GM23248 (cell line): ENCODE results near the gene ARMC7. TPM values are rescaled to one million over a fixed set of nuclear protein-coding genes. Genes with fewer than 3 reads are reported as not detected.
"Not testable (repeated sequence)": the region's sequence is repeated elsewhere in the genome, so short reads cannot be mapped to it uniquely, and the experiment has no call there.

Experiments
- DNase-seq: peaks from one replicate; pipeline ENCODE4 v3.0.0-alpha.2; 2015
- H2AFZ ChIP-seq: fragments of 200-600 bp; sonication (generic); 2 replicates; pipeline ENCODE4 v1.6.1; 2016; ENCODE audit warnings: antibody characterized with exemption
- H3F3A ChIP-seq: fragments of 200-600 bp; sonication (generic); 2 replicates; pipeline ENCODE4 v1.6.1; 2016; ENCODE audit warnings: mild to moderate bottlenecking, antibody characterized with exemption, mixed run types; ENCODE audit not compliant: insufficient read depth
- H3K27ac ChIP-seq: fragments of 200-600 bp; sonication (generic); 2 replicates; pipeline ENCODE4 v1.5.1; 2016; ENCODE audit warnings: mild to moderate bottlenecking
- H3K27me3 ChIP-seq: fragments of 200-600 bp; sonication (generic); replicated peaks from 2 replicates; pipeline ENCODE4 v1.6.1; 2016; ENCODE audit warnings: mild to moderate bottlenecking; ENCODE audit not compliant: insufficient read depth
- H3K36me3 ChIP-seq: fragments of 200-600 bp; sonication (generic); 2 replicates; pipeline ENCODE4 v1.6.1; 2016; ENCODE audit warnings: low read depth, mild to moderate bottlenecking
- H3K4me1 ChIP-seq: fragments of 200-600 bp; sonication (generic); 2 replicates; pipeline ENCODE4 v1.6.1; 2016; ENCODE audit warnings: mild to moderate bottlenecking; ENCODE audit not compliant: insufficient read depth
- H3K4me2 ChIP-seq: fragments of 200-600 bp; sonication (generic); one replicate; pipeline ENCODE4 v1.6.1; 2016; ENCODE audit warnings: mild to moderate bottlenecking; ENCODE audit not compliant: unreplicated experiment
- H3K4me3 ChIP-seq: fragments of 200-600 bp; sonication (generic); 2 replicates; pipeline ENCODE4 v1.5.1; 2016; ENCODE audit warnings: mild to moderate bottlenecking
- H3K79me2 ChIP-seq: fragments of 200-600 bp; sonication (generic); 2 replicates; pipeline ENCODE4 v1.6.1; 2016; ENCODE audit warnings: mild to moderate bottlenecking; ENCODE audit not compliant: insufficient read depth
- H3K9ac ChIP-seq: fragments of 200-600 bp; sonication (generic); 2 replicates; pipeline ENCODE4 v1.6.1; 2016; ENCODE audit warnings: mild to moderate bottlenecking
- H3K9me2 ChIP-seq: fragments of 200-600 bp; sonication (generic); 2 replicates; pipeline ENCODE4 v1.6.1; 2016; ENCODE audit warnings: mixed run types, mild to moderate bottlenecking, moderate library complexity; ENCODE audit not compliant: insufficient read depth
- H3K9me3 ChIP-seq: fragments of 200-600 bp; sonication (generic); one replicate; pipeline ENCODE4 v1.6.1; 2017; ENCODE audit warnings: low read depth
- H4K20me1 ChIP-seq: fragments of 200-600 bp; sonication (generic); 2 replicates; pipeline ENCODE4 v1.6.0; 2016; ENCODE audit not compliant: insufficient read depth
- EZH2 ChIP-seq: fragments of 200-600 bp; sonication (generic); IDR thresholded peaks from 2 replicates; pipeline ENCODE4 v1.6.1; 2018; ENCODE audit warnings: antibody characterized with exemption, mild to moderate bottlenecking; ENCODE audit not compliant: insufficient read depth, poor library complexity, severe bottlenecking
- EZH2phosphoT487 ChIP-seq: fragments of 200-600 bp; sonication (generic); IDR thresholded peaks from 2 replicates; pipeline ENCODE4 v1.6.1; 2018; ENCODE audit warnings: antibody characterized with exemption, moderate library complexity, mild to moderate bottlenecking, low read depth; ENCODE audit not compliant: insufficient read depth
- WGBS, 2 experiments: methylation state at CpG; one replicate each; pipeline ENCODE4 v1.1.6; 2015 to 2017; ENCODE audit warnings: low lambda C conversion rate in 2 of 2, low coverage in 1 of 2; ENCODE audit errors: missing lambda C conversion rate in 2 of 2; 5-methylcytosine and 5-hydroxymethylcytosine counted together
- in situ Hi-C: fragments of 300-500 bp; cut with MboI; formaldehyde crosslinking; loops from 2 replicates; pipeline ENCODE4 v1.15.0; 2020
- polyA plus RNA-seq: library from polyadenylated mRNA; unstranded; fragments of >200 nt; fragmentation: Nextera tagmentation; extraction: Ambion mirVana; gene quantifications from 2 replicates; pipeline ENCODE4 v1.2.1, GENCODE V29; 2016
- total RNA-seq: library from RNA; depleted of rRNA; stranded (reverse); fragments of >200 nt; shearing (Covaris generic); gene quantifications from 2 replicates; pipeline ENCODE4 v1.2.3, GENCODE V29; 2014

ARMC7 gene
- total and polyA plus RNA-seq, 2 experiments from 2014 or later = 1.3 to 9.8 TPM

DNA sequence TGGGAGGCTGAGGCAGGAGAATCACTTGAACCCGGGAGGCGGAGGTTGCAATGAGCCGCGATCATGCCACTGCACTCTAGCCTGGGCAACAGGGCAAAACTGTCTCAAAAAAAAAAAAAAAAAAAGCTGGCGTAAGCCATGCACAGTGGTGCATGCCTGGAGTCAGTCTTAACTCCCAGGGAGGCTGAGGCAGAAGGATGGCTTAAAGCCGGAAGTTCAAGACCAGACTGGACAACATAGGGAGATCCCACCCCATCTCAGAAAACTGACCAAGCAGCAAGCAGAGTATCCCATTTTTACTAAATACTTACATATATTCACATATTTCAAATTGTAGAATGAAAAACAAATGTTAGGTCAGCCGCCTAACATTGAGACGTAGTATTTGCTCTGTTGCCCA is 17.2 kb downstream of the ARMC7 start:
- TF ChIP-seq EZH2phosphoT487 = no peak
- TF ChIP-seq EZH2 = no peak
- H3K4me1 ChIP-seq = no peaks in the 10 kb centered on the region
- no peak overlapping the region for H2AFZ ChIP-seq
- WGBS, 2 experiments = 98% methylated on average over 8 of the region's 8 CpGs
- H4K20me1 ChIP-seq = no peaks in the 10 kb centered on the region
- in situ Hi-C loops = no loop called here
- H3K9me3 ChIP-seq = no peaks in the 10 kb centered on the region
- no peak overlapping the region for H3K4me2 ChIP-seq
- H3K4me3 ChIP-seq = no peak overlapping the region
- no peak overlapping the region for H3K27ac ChIP-seq
- H3K36me3 ChIP-seq = no peaks in the 10 kb centered on the region
- H3K79me2 ChIP-seq = 0 out of 2 replicates have a peak, but pooled peaks cover 10% of the 10 kb centered on the region
- no peaks in the 10 kb centered on the region for H3K9me2 ChIP-seq
- no peak overlapping the region for H3K9ac ChIP-seq
- no peaks in the 10 kb centered on the region for H3K27me3 ChIP-seq
- no peaks in the 10 kb centered on the region for H3F3A ChIP-seq
- DNase-seq = no peak

DNA sequence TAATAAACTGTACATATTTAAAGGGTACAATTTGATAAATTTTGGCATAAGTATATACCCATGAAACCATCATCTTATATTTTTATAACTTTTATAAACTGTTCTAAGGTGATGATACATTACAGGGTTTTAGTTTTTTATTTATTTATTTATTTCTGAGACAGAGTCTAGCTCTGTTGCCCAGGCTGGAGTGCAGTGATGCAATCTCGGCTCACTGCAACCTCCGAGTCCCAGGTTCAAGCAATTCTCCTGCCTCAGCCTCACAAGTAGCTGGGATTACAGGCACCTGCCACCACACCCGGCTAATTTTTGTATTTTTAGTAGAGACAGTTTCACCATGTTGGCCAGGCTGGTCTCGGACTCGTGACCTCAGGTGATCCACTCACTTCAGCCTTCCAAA is 18.2 kb downstream of the ARMC7 start:
- H3K4me2 ChIP-seq, in situ Hi-C loops, DNase-seq, H3K27ac ChIP-seq, H3K4me3 ChIP-seq, H3K27me3 ChIP-seq, H3K9me2 ChIP-seq, H3K9me3 ChIP-seq, H4K20me1 ChIP-seq, H3K9ac ChIP-seq, H3K4me1 ChIP-seq, H2AFZ ChIP-seq, H3K36me3 ChIP-seq, H3F3A ChIP-seq: not testable (repeated sequence)
- 86 to 91% methylated on average over 5 of the region's 5 CpGs for WGBS, 2 experiments
- H3K79me2 ChIP-seq = peaks cover 17% of the 10 kb centered on the region; the same call in 1 of the 2 replicates

DNA sequence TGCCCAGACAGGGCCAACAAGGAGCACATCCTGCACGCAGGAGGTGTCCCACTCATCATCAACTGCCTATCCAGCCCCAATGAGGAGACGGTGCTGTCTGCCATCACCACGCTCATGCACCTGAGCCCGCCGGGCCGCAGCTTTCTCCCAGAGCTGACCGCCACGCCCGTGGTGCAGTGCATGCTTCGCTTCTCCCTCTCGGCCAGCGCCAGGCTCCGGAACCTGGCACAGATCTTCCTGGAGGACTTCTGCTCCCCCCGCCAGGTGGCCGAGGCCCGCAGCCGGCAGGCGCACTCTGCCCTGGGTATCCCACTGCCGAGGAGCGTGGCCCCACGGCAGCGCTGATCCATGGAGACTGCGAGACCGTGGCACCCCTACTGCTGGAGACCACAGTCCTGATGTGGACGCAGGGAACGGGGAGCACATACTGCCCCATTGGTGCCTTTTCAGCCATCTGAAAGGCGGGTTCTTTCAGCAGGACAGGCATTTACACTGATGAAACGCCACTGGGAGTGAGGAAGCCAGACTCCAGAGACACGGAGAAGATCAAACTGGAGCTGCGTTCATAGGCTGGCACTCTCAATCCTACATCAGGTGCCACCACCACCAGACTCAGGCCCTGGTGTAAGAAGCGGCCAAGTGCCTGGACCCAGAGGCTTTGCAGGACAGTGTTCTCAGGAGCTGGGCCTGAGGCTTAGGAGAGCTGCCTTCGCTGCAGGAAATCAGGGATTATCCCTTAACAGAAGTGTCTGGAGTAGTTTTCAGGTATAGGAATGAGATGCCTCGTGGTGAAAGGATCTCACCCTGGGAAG is 19.1 kb downstream of the ARMC7 start:
- TF ChIP-seq EZH2 = no peak
- TF ChIP-seq EZH2phosphoT487 = no peak
- Histone ChIP-seq H4K20me1 (no peaks in the 10 kb centered on the region), H3K36me3 (no peaks in the 10 kb centered on the region), H2AFZ (no peak overlapping the region), H3K9me2 (no peaks in the 10 kb centered on the region), H3K9ac (no peak overlapping the region), H3K4me1 (no peaks in the 10 kb centered on the region), H3F3A (peaks cover 8% of the 10 kb centered on the region), H3K79me2 (peaks cover 20% of the 10 kb centered on the region; the same call in 1 of the 2 replicates), H3K9me3 (no peaks in the 10 kb centered on the region), H3K27ac (no peak overlapping the region), H3K4me3 (no peak overlapping the region), H3K27me3 (no peaks in the 10 kb centered on the region), H3K4me2 (no peak overlapping the region)
- no peak for DNase-seq
- in situ Hi-C loops = no loop called here
- 86 to 89% methylated on average over 33 of the region's 33 CpGs for WGBS, 2 experiments

DNA sequence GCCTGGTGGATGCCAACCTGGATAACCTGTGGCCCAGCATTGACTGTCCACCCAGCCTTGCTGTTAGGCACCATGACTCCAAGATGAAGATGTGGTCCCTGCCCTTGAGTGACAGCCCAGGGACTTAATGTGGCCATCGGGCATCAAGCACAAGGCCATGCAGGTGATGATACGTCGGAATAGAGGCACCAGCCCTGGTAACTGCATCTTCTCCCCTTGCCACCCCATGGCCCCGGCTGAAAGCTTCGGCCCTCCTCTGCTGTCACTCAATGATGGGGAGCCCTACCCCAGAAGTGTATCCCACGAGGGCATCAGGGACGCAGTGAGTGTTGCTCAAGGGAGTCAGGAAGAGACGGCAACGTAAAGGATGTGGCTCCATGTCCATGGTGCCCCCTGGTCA is 19.8 kb downstream of the ARMC7 start:
- in situ Hi-C loops = no loop called here
- no peaks in the 10 kb centered on the region for H3K9me2 ChIP-seq
- H3K9me3 ChIP-seq = no peaks in the 10 kb centered on the region
- WGBS, 2 experiments = 86% methylated on average over 9 of the region's 9 CpGs
- no peak overlapping the region for H3K9ac ChIP-seq
- no peaks in the 10 kb centered on the region for H4K20me1 ChIP-seq
- no peak overlapping the region for H3K4me2 ChIP-seq
- no peak for DNase-seq
- no peaks in the 10 kb centered on the region for H3K4me1 ChIP-seq
- H3K36me3 ChIP-seq = no peaks in the 10 kb centered on the region
- peaks cover 20% of the 10 kb centered on the region; the same call in 1 of the 2 replicates for H3K79me2 ChIP-seq
- H3K27ac ChIP-seq = no peak overlapping the region
- H3K4me3 ChIP-seq = no peak overlapping the region
- H3K27me3 ChIP-seq = no peaks in the 10 kb centered on the region
- H3F3A ChIP-seq = peaks cover 8% of the 10 kb centered on the region
- no peak overlapping the region for H2AFZ ChIP-seq
- TF ChIP-seq EZH2 (no peak), EZH2phosphoT487 (no peak)
